ENCODE data around the gene CFB. TPM values are rescaled to one million over a fixed set of nuclear protein-coding genes. Genes with fewer than 3 reads are reported as not detected.
A peak's percentile ranks its signal among the peaks of the same experiment; 100 is the strongest.

CFB gene
- total and polyA plus RNA-seq, 2 of the 13 experiments (the other 11 are each of a cell fraction or from before 2014, with no cell fraction given) = 171 to 513 TPM

- intact Hi-C loops (cut with micrococcal nuclease; ENCODE audit: unreplicated experiment) (no loop called here), in situ Hi-C loops (cut with HindIII; ENCODE audit: extremely low pct_ligation_motif_present, low pct_unique_long_range_greater_than_20kb) (no loop called here)
- no peaks in the 10 kb centered on the region; a peak in 1 of 5 replicates for H3K27me3 ChIP-seq (ENCODE audit: control insufficient read depth in 1 of 2, insufficient read depth in 2 of 2, low read length in 2 of 2)
- FAIRE-seq (no peak), DNase-seq (ENCODE audit: low spot score) (no peak), ATAC-seq (no peak)
- H3K9ac ChIP-seq (ENCODE audit: insufficient read depth, low read depth, low read length) = 0 out of 2 replicates have a peak overlapping the region, but pooled peaks have one; percentile 6
- TF ChIP-seq RBFOX2 (IDR thresholded peaks at IDR 0.05; ENCODE audit: low read depth, low read length) (peak; percentile 50; the same call in 1 of the 2 replicates), POLR2AphosphoS5 (IDR thresholded peaks at IDR 0.05; ENCODE audit: low read depth, low read length) (0 out of 2 replicates have a peak, but pooled peaks have one; percentile 18), KMT2A (CRISPR knock-in tag; IDR thresholded peaks at IDR 0.05) (no peak)
- 95% methylated on average over 17 of the region's 17 CpGs for WGBS (ENCODE audit: low lambda C conversion rate)
- BruUV-seq (replicated peaks) = no TSS peak
- H2AFZ ChIP-seq (ENCODE audit: low read length) = no peak overlapping the region
- ChIA-PET CTCF (ENCODE audit: low intra/inter-chr PET ratio, low total read pairs) (no interaction called here), POLR2A (interaction anchor here (0.7 to 6.1 kb wide), 5 partner anchors 9 to 158 kb away, joined by 4 to 142 read pairs (median 31); partner anchors contain the start of genes ATF6B, CFB, NELFE and SKIC2)
- peaks cover 21% of the 10 kb centered on the region for H3K79me2 ChIP-seq (ENCODE audit: insufficient read depth, low read length)
- 0 out of 2 replicates have a peak overlapping the region, but pooled peaks have one; percentile 99 for H3K4me2 ChIP-seq (ENCODE audit: low read depth, low read length)
- peak overlapping the region; percentile 86 for H3K27ac ChIP-seq (ENCODE audit: extremely low read length, insufficient read depth, low read length)
- H4K20me1 ChIP-seq (ENCODE audit: insufficient read depth, low read length) = no peaks in the 10 kb centered on the region
- peaks cover 32% of the 10 kb centered on the region for H3K4me1 ChIP-seq (ENCODE audit: insufficient read depth, low read length)
- peaks cover 35 to 55% of the 10 kb centered on the region in 2 experiments for H3K36me3 ChIP-seq (replicated peaks in 1 of 2; ENCODE audit: control insufficient read depth in 1 of 2, insufficient read depth in 2 of 2, low read length in 2 of 2)
- no peak overlapping the region for H3K4me3 ChIP-seq (replicated peaks in 1 of 3; ENCODE audit: insufficient read depth in 1 of 3, low read depth in 2 of 3, low read length in 3 of 3)
- no peaks in the 10 kb centered on the region for H3K9me3 ChIP-seq (ENCODE audit: low read length)
These were observed 24.1 kb downstream of the CFB start for GRCh38 chr6:31969712-31970603.

- Histone ChIP-seq H3K4me2 (ENCODE audit: low read depth, low read length) (peak overlapping the region; percentile 99), H3K9me3 (ENCODE audit: low read length) (no peaks in the 10 kb centered on the region), H3K9ac (ENCODE audit: insufficient read depth, low read depth, low read length) (peak overlapping the region; percentile 88), H3K36me3 (replicated peaks in 1 of 2; ENCODE audit: control insufficient read depth in 1 of 2, insufficient read depth in 2 of 2, low read length in 2 of 2) (peaks cover 30 to 48% of the 10 kb centered on the region in 2 experiments), H3K4me1 (ENCODE audit: insufficient read depth, low read length) (peaks cover 32% of the 10 kb centered on the region), H4K20me1 (ENCODE audit: insufficient read depth, low read length) (no peaks in the 10 kb centered on the region), H3K27me3 (ENCODE audit: control insufficient read depth in 1 of 2, insufficient read depth in 2 of 2, low read length in 2 of 2) (no peaks in the 10 kb centered on the region; a peak in 1 of 5 replicates), H3K79me2 (ENCODE audit: insufficient read depth, low read length) (peaks cover 21% of the 10 kb centered on the region), H3K27ac (ENCODE audit: extremely low read length, insufficient read depth, low read length) (peak overlapping the region; percentile 86), H2AFZ (ENCODE audit: low read length) (no peak overlapping the region), H3K4me3 (replicated peaks in 1 of 3; ENCODE audit: insufficient read depth in 1 of 3, low read depth in 2 of 3, low read length in 3 of 3) (peak overlapping the region; percentile 73 to 94 (median 90))
- intact Hi-C loops (cut with micrococcal nuclease; ENCODE audit: unreplicated experiment) (no loop called here), in situ Hi-C loops (cut with HindIII; ENCODE audit: extremely low pct_ligation_motif_present, low pct_unique_long_range_greater_than_20kb) (no loop called here)
- CTCF ChIA-PET (ENCODE audit: low intra/inter-chr PET ratio, low total read pairs) = no interaction called here
- POLR2A ChIA-PET = interaction anchor here (0.7 to 6.1 kb wide), 8 partner anchors 8 to 319 kb away, joined by 4 to 142 read pairs (median 8); partner anchors contain the start of genes ATF6B, BAG6, C2 and CFB
- ATAC-seq (no peak), DNase-seq (ENCODE audit: low spot score) (no peak), FAIRE-seq (no peak)
- WGBS (ENCODE audit: low lambda C conversion rate) = 91% methylated on average over 18 of the region's 18 CpGs
- BruUV-seq (replicated peaks) = no TSS peak
- no peak for TF ChIP-seq MAFK (conservative IDR thresholded peaks at IDR 0.05 in 1 of 2, IDR thresholded peaks at IDR 0.05 in 1 of 2; ENCODE audit: low read length in 2 of 2)
- no peak for TF ChIP-seq ZHX1 (CRISPR knock-in tag; IDR thresholded peaks at IDR 0.05; ENCODE audit: low read depth)
- TF ChIP-seq ZNF556 (CRISPR knock-in tag; IDR thresholded peaks at IDR 0.05; ENCODE audit: borderline replicate concordance) = no peak
- no peak for TF ChIP-seq DZIP1 (CRISPR knock-in tag; IDR thresholded peaks at IDR 0.05)
These were observed 24.8 kb downstream of the CFB start for GRCh38 chr6:31970604-31971271.
